WTC11 (cell line): ENCODE data around the gene FITM1.

Source experiments
- CTCF ChIP-seq: fragments of 200-600 bp; IDR thresholded peaks from 2 replicates; pipeline ENCODE4 v1.8.0; 2022; ENCODE audit warnings: antibody characterized with exemption
- KAT7 ChIP-seq: sonication (generic); formaldehyde crosslinking; IDR thresholded peaks from 2 replicates; pipeline ENCODE4 v1.8.1; 2023; ENCODE audit warnings: missing genetic modification reagents, mild to moderate bottlenecking, borderline replicate concordance
- MYBL2 ChIP-seq: sonication (generic); formaldehyde crosslinking; IDR thresholded peaks from 2 replicates; pipeline ENCODE4 v1.8.1; 2023; ENCODE audit warnings: mild to moderate bottlenecking, moderate library complexity, missing genetic modification reagents
- NFYB ChIP-seq: sonication (generic); formaldehyde crosslinking; conservative IDR thresholded peaks from 2 replicates; pipeline ENCODE4 v1.8.0; 2022; ENCODE audit warnings: low read depth, missing genetic modification reagents
- PREB ChIP-seq: sonication (generic); formaldehyde crosslinking; IDR thresholded peaks from 2 replicates; pipeline ENCODE4 v1.8.1; 2022; ENCODE audit warnings: mild to moderate bottlenecking, missing genetic modification reagents, moderate library complexity, borderline replicate concordance
- TP53 ChIP-seq: sonication (generic); formaldehyde crosslinking; IDR thresholded peaks from 2 replicates; pipeline ENCODE4 v1.8.1; 2023; ENCODE audit warnings: mild to moderate bottlenecking, missing genetic modification reagents
- ZNF532 ChIP-seq: fragments of 250-450 bp; sonication (Bioruptor Pico); IDR thresholded peaks from 2 replicates; pipeline ENCODE4 v1.9.0; 2021; ENCODE audit warnings: mild to moderate bottlenecking, borderline replicate concordance

- no peak for TF ChIP-seq KAT7
- no peak for TF ChIP-seq CTCF
- TF ChIP-seq MYBL2 (CRISPR knock-in tag) = no peak
- no peak for TF ChIP-seq NFYB
- TF ChIP-seq PREB = no peak
- TF ChIP-seq TP53 (CRISPR knock-in tag) = no peak
- no peak for TF ChIP-seq ZNF532 (CRISPR knock-in tag)
These were observed 28.0 kb upstream of the FITM1 start for GRCh38 chr14:24102357-24103048.
